A549 (cell line): Measurements from ENCODE around the gene ZMYND10. TPM values are rescaled to one million over a fixed set of nuclear protein-coding genes. Genes with fewer than 3 reads are reported as not detected.
A peak's percentile ranks its signal among the peaks of the same experiment; 100 is the strongest.

Experiments used
- ATAC-seq, 2 experiments: fragments of 200-7000 bp in 1 of 2; fragments of >200 bp in 1 of 2; cut with Nextera tagmentation in 1 of 2; cut with Tn5 transposase in 1 of 2; 3 replicates each; pipeline versions ENCODE4 v1.8.0 to v1.9.1; 2018 to 2020; ENCODE audit warnings: mild to moderate bottlenecking in 1 of 2, moderate library complexity in 1 of 2
- CTCF ChIA-PET: fragments of 300-600 bp; sonication (Branson Sonifier 250); formaldehyde crosslinking; extraction: SDS; loops from one replicate; lab custom pipeline; 2021; ENCODE audit warnings: antibody characterized with exemption, inconsistent platforms; lab: Yijun Ruan, JAX
- POLR2A ChIA-PET: fragments of 350-600 bp; formaldehyde crosslinking; extraction: SDS; loops from one replicate; lab custom pipeline; 2021; ENCODE audit warnings: antibody characterized with exemption, inconsistent platforms; lab: Yijun Ruan, JAX
- DNase-seq, 2 experiments: peaks; one replicate each; pipeline versions ENCODE4 v3.0.0 to v3.0.0-alpha.2; 2011 to 2016; ENCODE audit warnings: low read depth in 1 of 2, low spot score in 1 of 2
- FAIRE-seq: peaks from 2 replicates; lab custom pipeline; 2011; peaks lifted over from hg19 to GRCh38; lab: Jason Lieb, UNC
- H3K27ac ChIP-seq, 2 experiments: fragments of >200 bp; sonication (Bioruptor Twin); formaldehyde crosslinking; 3 replicates each; pipeline ENCODE4 v1.5.1; 2016 to 2017
- H3K4me1 ChIP-seq: fragments of >200 bp; sonication (Bioruptor Twin); formaldehyde crosslinking; 3 replicates; pipeline ENCODE4 v1.6.1; 2016
- H3K4me2 ChIP-seq: fragments of >200 bp; sonication (Bioruptor Twin); formaldehyde crosslinking; 3 replicates; pipeline ENCODE4 v1.6.1; 2016
- H3K4me3 ChIP-seq: fragments of >200 bp; sonication (Bioruptor Twin); formaldehyde crosslinking; 3 replicates; pipeline ENCODE4 v1.5.1; 2016
- H3K9me3 ChIP-seq: fragments of >200 bp; sonication (Bioruptor Twin); formaldehyde crosslinking; 3 replicates; pipeline ENCODE4 v1.6.1; 2016
- CEBPB ChIP-seq, 2 experiments: fragments of >200 bp in 1 of 2; sonication (Bioruptor Twin) in 1 of 2; formaldehyde crosslinking in 1 of 2; IDR thresholded peaks; 2 replicates each; pipeline ENCODE4 v1.6.1; 2012 to 2016
- CHD4 ChIP-seq: fragments of 200-600 bp; sonication (generic); IDR thresholded peaks from 2 replicates; pipeline ENCODE4 v1.6.1; 2016; ENCODE audit warnings: antibody characterized with exemption, mild to moderate bottlenecking, borderline replicate concordance
- EHMT2 ChIP-seq: fragments of 200-600 bp; sonication (generic); IDR thresholded peaks from 2 replicates; pipeline ENCODE4 v1.6.1; 2016; ENCODE audit warnings: antibody characterized with exemption, low read depth, mild to moderate bottlenecking, moderate library complexity
- ESRRA ChIP-seq: fragments of 150-350 bp; IDR thresholded peaks from 2 replicates; pipeline ENCODE4 v1.6.1; 2014; ENCODE audit warnings: mild to moderate bottlenecking, low read length, borderline replicate concordance
- FOSB ChIP-seq: fragments of 250-450 bp; sonication (Bioruptor Pico); IDR thresholded peaks from 2 replicates; pipeline ENCODE4 v1.5.0; 2020; ENCODE audit warnings: mild to moderate bottlenecking, moderate library complexity
- FOXS1 ChIP-seq: fragments of 250-450 bp; sonication (Bioruptor Pico); IDR thresholded peaks from 2 replicates; pipeline ENCODE4 v1.5.0; 2020; ENCODE audit warnings: mild to moderate bottlenecking, moderate library complexity
- GATA3 ChIP-seq: IDR thresholded peaks from 2 replicates; pipeline ENCODE4 v1.6.1; 2012; ENCODE audit warnings: borderline replicate concordance
- HDAC2 ChIP-seq: fragments of 200-600 bp; sonication (generic); IDR thresholded peaks from 2 replicates; pipeline ENCODE4 v1.6.1; 2016
- HOXB13 ChIP-seq: fragments of 250-450 bp; sonication (Bioruptor Pico); IDR thresholded peaks from 2 replicates; pipeline ENCODE4 v1.5.0; 2020; ENCODE audit warnings: low read depth, mild to moderate bottlenecking, moderate library complexity
- HOXB5 ChIP-seq: fragments of 250-450 bp; sonication (Bioruptor Pico); IDR thresholded peaks from 2 replicates; pipeline ENCODE4 v1.5.0; 2020; ENCODE audit warnings: mild to moderate bottlenecking, moderate library complexity
- JUN ChIP-seq, 2 experiments: fragments of >200 bp; sonication (Bioruptor Twin); formaldehyde crosslinking; IDR thresholded peaks; 2 replicates in 1 of 2; 3 replicates in 1 of 2; pipeline ENCODE4 v1.6.1; 2016 to 2017
- KDM5A ChIP-seq: fragments of 200-600 bp; sonication (generic); IDR thresholded peaks from 2 replicates; pipeline ENCODE4 v1.6.1; 2016; ENCODE audit warnings: antibody characterized with exemption, mild to moderate bottlenecking
- MAFK ChIP-seq: fragments of 450-650 bp; IDR thresholded peaks from 2 replicates; pipeline ENCODE4 v1.6.1; 2014; ENCODE audit not compliant: partially characterized antibody
- MAX ChIP-seq: IDR thresholded peaks from 2 replicates; pipeline ENCODE4 v1.6.1; 2012
- MAZ ChIP-seq: fragments of 150-350 bp; IDR thresholded peaks from 2 replicates; pipeline ENCODE4 v1.6.1; 2014; ENCODE audit warnings: antibody characterized with exemption, low read depth, low read length, borderline replicate concordance
- MYC ChIP-seq: IDR thresholded peaks from 2 replicates; pipeline ENCODE4 v1.6.1; 2012; ENCODE audit warnings: mild to moderate bottlenecking, inconsistent platforms, low read length, improper control_type of control experiment, borderline replicate concordance
- NFE2L2 ChIP-seq: fragments of 150-350 bp; conservative IDR thresholded peaks from 2 replicates; pipeline ENCODE4 v1.6.1; 2014; ENCODE audit warnings: low read length
- NPAS2 ChIP-seq: fragments of 250-450 bp; sonication (Bioruptor Pico); IDR thresholded peaks from 2 replicates; pipeline ENCODE4 v1.8.0; 2022; ENCODE audit warnings: mild to moderate bottlenecking, moderate library complexity, borderline replicate concordance
- NR3C1 ChIP-seq: fragments of >200 bp; sonication (Bioruptor Twin); formaldehyde crosslinking; IDR thresholded peaks from 3 replicates; pipeline ENCODE4 v1.6.1; 2017
- PHF8 ChIP-seq: fragments of 200-600 bp; sonication (generic); IDR thresholded peaks from 2 replicates; pipeline ENCODE4 v1.6.1; 2016; ENCODE audit warnings: low read depth, mild to moderate bottlenecking, antibody characterized with exemption, moderate library complexity, borderline replicate concordance
- POLR2A ChIP-seq: IDR thresholded peaks from 2 replicates; pipeline ENCODE4 v1.6.1; 2012; ENCODE audit warnings: mild to moderate bottlenecking, low read length
- RAD21 ChIP-seq, 2 experiments: fragments of >200 bp in 1 of 2; sonication (Bioruptor Twin) in 1 of 2; formaldehyde crosslinking in 1 of 2; IDR thresholded peaks in 1 of 2; conservative IDR thresholded peaks in 1 of 2; 2 replicates in 1 of 2; 3 replicates in 1 of 2; pipeline ENCODE4 v1.6.1; 2012 to 2018; ENCODE audit warnings: inconsistent platforms in 1 of 2
- REST ChIP-seq: fragments of 200-600 bp; sonication (generic); IDR thresholded peaks from 2 replicates; pipeline ENCODE4 v1.6.1; 2016; ENCODE audit warnings: antibody characterized with exemption, mild to moderate bottlenecking, moderate library complexity
- RNF2 ChIP-seq: fragments of 200-600 bp; sonication (generic); IDR thresholded peaks from 2 replicates; pipeline ENCODE4 v1.6.1; 2016; ENCODE audit warnings: low read depth, mild to moderate bottlenecking, antibody characterized with exemption, moderate library complexity, borderline replicate concordance
- TP53 ChIP-seq: fragments of 250-450 bp; sonication (Bioruptor Pico); IDR thresholded peaks from 2 replicates; pipeline ENCODE4 v1.5.0; 2021; ENCODE audit warnings: mild to moderate bottlenecking, moderate library complexity
- ZFP36 ChIP-seq: fragments of 450-650 bp; IDR thresholded peaks from 2 replicates; pipeline ENCODE4 v1.6.1; 2014; ENCODE audit warnings: borderline replicate concordance; ENCODE audit not compliant: partially characterized antibody
- ZSCAN20 ChIP-seq: fragments of 250-450 bp; sonication (Bioruptor Pico); IDR thresholded peaks from 2 replicates; pipeline ENCODE4 v1.8.0; 2022; ENCODE audit warnings: mild to moderate bottlenecking, moderate library complexity
- WGBS: methylation state at CpG from one replicate; pipeline ENCODE4 v1.1.6; 2017; ENCODE audit errors: missing lambda C conversion rate; 5-methylcytosine and 5-hydroxymethylcytosine counted together
- polyA plus RNA-seq, 4 experiments: library from polyadenylated mRNA; depleted of rRNA in 3 of 4; stranded (reverse); fragments of >200 nt; fragmentation: RNase III in 1 of 4; extraction: RNeasy Plus Mini Kit Qiagen cat#74134 plus additional on column Dnase treatment in 1 of 4; gene quantifications; 2 replicates in 3 of 4; 3 replicates in 1 of 4; pipeline ENCODE4 v1.2.3, GENCODE V29; 2011 to 2017
- TF ChIP-seq, protein P1 (sequence below): fragments of >200 bp; sonication (Bioruptor Twin); formaldehyde crosslinking; IDR thresholded peaks from 2 replicates; pipeline ENCODE4 v1.6.1; 2016
- TF ChIP-seq, protein P2 (sequence below): fragments of 450-650 bp; IDR thresholded peaks from 2 replicates; pipeline ENCODE4 v1.6.1; 2014; ENCODE audit warnings: antibody characterized with exemption
- TF ChIP-seq, protein P3 (sequence below): fragments of 250-450 bp; sonication (Bioruptor Pico); IDR thresholded peaks from 2 replicates; pipeline ENCODE4 v1.5.0; 2020; ENCODE audit warnings: low read depth, mild to moderate bottlenecking, moderate library complexity

The ZMYND10 gene
- polyA plus RNA-seq, 2 of the 4 experiments (the other 2 are of a cell fraction), result 0.43 to 0.77 TPM

- Histone ChIP-seq H3K4me3 (no peak overlapping the region), H3K27ac (no peak overlapping the region), H3K4me1 (peaks cover 27% of the 10 kb centered on the region), H3K9me3 (no peaks in the 10 kb centered on the region), H3K4me2 (no peak overlapping the region)
- no peak for FAIRE-seq
- CTCF ChIA-PET, result interaction anchor here (1.5 kb wide), 1 partner anchor 135 kb away, joined by 3 read pairs; no protein-coding TSS in a partner anchor
- WGBS, result 85% methylated on average over 3 of the region's 10 CpGs
- no peak for ATAC-seq
- no peak for TF ChIP-seq FOSB (CRISPR knock-in tag)
- TF ChIP-seq, protein P1, sequence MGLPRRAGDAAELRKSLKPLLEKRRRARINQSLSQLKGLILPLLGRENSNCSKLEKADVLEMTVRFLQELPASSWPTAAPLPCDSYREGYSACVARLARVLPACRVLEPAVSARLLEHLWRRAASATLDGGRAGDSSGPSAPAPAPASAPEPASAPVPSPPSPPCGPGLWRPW, result no peak
- POLR2A ChIA-PET, result no interaction called here
- DNase-seq, result no peak
Measured at GRCh38 chr3:50330330-50330729, 15.2 kb downstream of the ZMYND10 start.

GRCh38 chr3:50327943-50328691, 17.4 kb downstream of the ZMYND10 start, which contains the start of gene TUSC2:
TSS of gene TUSC2 (minus strand) at chr3:50328223. CDS start at chr3:50328099, 124 bp downstream.
- 8% methylated on average over 11 of the region's 55 CpGs for WGBS
- peak; percentile 93 to 96 for DNase-seq
- peak within 1 kb of the TSS; percentile 95 for H3K4me2 ChIP-seq
- FAIRE-seq, result no peak
- H3K4me3 ChIP-seq, result peak within 1 kb of the TSS; percentile 71
- ChIA-PET POLR2A (interaction anchor here (0.6 to 2.1 kb wide), 5 partner anchors 9 to 68 kb away, joined by 3 to 27 read pairs (median 12); partner anchors contain the start of genes CYB561D2, IFRD2 and NPRL2), CTCF (interaction anchor here (0.6 to 1.9 kb wide), 7 partner anchors 10 to 134 kb away, joined by 3 to 8 read pairs (median 3); no protein-coding TSS in a partner anchor)
- H3K9me3 ChIP-seq, result no peaks in the 10 kb centered on the region
- peaks cover 16% of the 10 kb centered on the region for H3K4me1 ChIP-seq
- peak within 1 kb of the TSS; percentile 77 to 98 for H3K27ac ChIP-seq
- ATAC-seq, result peak; percentile 82 to 91
- TF ChIP-seq MAFK, result no peak
- no peak for TF ChIP-seq MAZ
- peak; percentile 39; the same call in 1 of the 2 replicates for TF ChIP-seq PHF8
- TF ChIP-seq MAX, result peak; percentile 36; the same call in 1 of the 2 replicates
- no peak for TF ChIP-seq REST
- TF ChIP-seq NFE2L2, result no peak
- TF ChIP-seq RNF2, result no peak
- TF ChIP-seq, protein P2, sequence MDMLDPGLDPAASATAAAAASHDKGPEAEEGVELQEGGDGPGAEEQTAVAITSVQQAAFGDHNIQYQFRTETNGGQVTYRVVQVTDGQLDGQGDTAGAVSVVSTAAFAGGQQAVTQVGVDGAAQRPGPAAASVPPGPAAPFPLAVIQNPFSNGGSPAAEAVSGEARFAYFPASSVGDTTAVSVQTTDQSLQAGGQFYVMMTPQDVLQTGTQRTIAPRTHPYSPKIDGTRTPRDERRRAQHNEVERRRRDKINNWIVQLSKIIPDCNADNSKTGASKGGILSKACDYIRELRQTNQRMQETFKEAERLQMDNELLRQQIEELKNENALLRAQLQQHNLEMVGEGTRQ, result no peak
- no peak for TF ChIP-seq TP53
- TF ChIP-seq MYC, result no peak
- no peak for TF ChIP-seq HOXB5 (CRISPR knock-in tag)
- TF ChIP-seq CHD4, result no peak
- no peak for TF ChIP-seq ESRRA
- TF ChIP-seq JUN (IDR thresholded peaks at IDR 0.05), result peak in 1 of 2 experiments; percentile 43; a peak in 1 of 5 replicates
- TF ChIP-seq, protein P3, sequence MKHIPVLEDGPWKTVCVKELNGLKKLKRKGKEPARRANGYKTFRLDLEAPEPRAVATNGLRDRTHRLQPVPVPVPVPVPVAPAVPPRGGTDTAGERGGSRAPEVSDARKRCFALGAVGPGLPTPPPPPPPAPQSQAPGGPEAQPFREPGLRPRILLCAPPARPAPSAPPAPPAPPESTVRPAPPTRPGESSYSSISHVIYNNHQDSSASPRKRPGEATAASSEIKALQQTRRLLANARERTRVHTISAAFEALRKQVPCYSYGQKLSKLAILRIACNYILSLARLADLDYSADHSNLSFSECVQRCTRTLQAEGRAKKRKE (CRISPR knock-in tag), result no peak
- TF ChIP-seq HDAC2, result no peak
- TF ChIP-seq RAD21 (conservative IDR thresholded peaks at IDR 0.05 in 1 of 2, IDR thresholded peaks at IDR 0.05 in 1 of 2), result no peak
- TF ChIP-seq NR3C1, result no peak
- no peak for TF ChIP-seq ZFP36
- peak; percentile 72 for TF ChIP-seq POLR2A
- TF ChIP-seq EHMT2, result no peak
- TF ChIP-seq CEBPB (IDR thresholded peaks at IDR 0.05), result no peak
- no peak for TF ChIP-seq HOXB13 (CRISPR knock-in tag)
- peak; percentile 42 for TF ChIP-seq KDM5A
- TF ChIP-seq ZSCAN20 (CRISPR knock-in tag), result no peak
- TF ChIP-seq GATA3, result no peak
- TF ChIP-seq FOXS1 (CRISPR knock-in tag), result no peak
- no peak for TF ChIP-seq NPAS2 (CRISPR knock-in tag)
